Measurements from ENCODE around the gene TNXB.
"Not testable (repeated sequence)": the region's sequence is repeated elsewhere in the genome, so short reads cannot be mapped to it uniquely, and the experiment has no call there.

TNXB gene

DNA sequence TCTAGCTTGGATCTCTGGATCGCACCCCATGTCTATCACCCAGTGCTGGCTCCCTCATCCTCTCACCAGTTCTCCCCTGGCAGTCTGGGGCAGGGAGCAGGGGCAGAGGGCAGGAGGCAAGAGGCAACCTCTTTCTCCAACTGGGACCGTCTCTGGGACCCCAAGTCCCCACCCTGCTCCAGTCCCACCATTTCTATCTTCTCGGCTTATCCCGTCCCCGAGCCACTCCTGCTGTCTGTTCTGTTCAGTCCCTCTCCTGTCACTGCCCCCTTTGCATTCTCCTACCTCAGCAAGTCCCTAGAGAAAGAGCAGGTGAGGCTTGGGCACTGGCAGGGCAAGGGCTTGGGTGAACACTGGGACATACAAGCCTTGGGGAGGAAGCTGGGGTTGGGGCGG lies 625 bp upstream of the TNXB start:
- no peak for DNase-seq

DNA sequence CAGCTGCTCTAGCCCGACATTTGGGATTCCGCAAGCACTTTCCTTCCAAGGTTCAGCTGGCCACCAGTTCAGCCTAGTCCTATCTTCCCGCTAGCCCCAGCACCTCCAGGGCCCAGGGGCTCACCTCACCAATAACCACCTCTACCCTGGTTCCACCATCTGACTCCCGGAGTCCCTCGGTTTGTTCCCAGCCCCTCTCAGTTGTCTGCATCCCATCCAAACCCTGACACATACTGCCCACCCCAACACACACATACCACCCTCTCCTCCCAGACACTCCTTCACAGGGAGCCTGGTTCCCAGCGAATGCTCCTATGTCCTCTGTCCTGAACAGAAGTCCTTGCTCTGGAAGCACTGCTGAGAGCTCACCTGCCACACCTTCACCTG lies 418 bp downstream of the TNXB start:
- DNase-seq: no peak

DNA sequence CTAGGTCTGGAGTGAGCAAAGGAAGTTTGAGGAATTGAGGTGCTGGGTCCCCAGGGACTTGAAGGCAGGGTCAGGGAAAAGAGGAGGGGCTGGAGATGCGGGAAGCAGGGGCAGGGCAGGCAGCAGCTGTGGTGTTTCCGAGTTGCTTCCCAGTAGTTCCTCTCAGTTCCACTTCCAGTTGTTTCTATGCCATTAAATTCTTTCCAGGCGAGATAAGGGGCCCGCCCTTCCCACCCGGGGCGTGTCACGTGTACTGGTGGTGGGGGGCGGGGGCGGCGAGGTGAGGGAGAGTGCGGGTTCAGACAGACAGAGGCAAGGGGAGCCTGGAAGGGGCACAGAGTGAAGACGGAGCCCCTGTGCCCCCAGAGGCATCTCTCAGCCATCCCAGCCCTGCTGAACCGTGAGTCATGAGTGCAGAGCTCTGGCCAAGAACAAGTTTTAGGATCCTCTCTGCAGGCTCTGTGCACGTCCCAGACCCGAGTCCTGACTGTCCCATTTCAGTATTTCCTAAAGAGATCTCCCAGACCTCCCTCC lies 977 bp downstream of the TNXB start:
- DNase-seq: no peak

DNA sequence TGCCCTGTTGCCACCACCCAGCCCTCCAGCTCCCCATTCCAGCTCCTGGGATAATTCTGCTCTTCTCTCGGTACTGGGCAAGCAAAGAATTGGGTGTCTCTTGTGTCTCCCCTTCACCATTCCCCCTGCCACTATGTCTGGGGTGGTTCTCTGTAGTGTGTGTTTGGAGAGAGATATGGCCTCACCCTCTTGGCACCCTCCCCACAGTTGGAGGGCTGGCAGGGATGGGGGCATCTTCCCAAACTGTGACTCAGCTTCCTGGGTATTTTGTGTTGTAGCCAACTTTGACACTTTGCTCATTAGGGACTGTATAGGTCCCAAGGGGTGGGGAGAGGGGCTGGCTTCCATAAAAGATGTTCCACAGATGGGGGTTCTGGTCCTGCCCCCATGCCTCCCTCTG lies 1.7 kb downstream of the TNXB start:
- no peak for DNase-seq

DNA sequence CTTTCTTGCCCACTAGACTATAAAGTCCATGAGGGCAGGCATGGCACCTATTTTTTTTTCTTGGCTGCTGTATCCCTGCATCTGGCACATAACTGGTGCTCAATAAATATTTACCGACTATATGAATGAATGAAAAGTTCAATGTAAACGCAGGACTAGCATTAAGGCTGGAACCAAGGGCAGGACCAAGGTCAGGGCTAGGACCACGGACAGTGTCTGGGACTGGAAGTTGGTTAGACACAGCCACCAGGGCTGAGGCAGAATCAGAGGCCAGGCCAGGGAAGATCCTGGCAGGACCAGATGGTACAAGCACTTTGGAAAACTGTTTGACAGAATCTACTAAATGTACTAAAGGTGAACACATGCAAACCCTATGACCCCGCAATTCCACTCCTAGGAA lies 3.7 kb downstream of the TNXB start:
- no peak for DNase-seq

DNA sequence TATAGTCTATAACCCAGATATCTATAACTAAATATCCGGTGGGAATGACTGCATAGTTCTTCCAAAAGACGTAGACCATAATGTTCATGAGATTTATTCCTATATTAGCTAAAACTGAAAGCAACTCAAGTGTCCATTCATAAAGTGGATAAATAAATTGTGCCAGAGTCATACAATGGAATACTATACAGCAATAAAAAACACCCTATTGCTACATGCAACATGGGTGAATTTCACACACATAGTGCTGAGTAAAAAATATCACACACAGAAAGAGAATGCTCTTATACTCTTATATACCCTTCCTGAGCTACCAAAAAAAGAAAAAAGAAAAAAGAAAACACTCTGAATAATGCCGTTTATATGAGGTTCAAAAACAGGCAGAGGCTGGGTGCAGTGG lies 6.9 kb downstream of the TNXB start:
- DNase-seq: no peak

DNA sequence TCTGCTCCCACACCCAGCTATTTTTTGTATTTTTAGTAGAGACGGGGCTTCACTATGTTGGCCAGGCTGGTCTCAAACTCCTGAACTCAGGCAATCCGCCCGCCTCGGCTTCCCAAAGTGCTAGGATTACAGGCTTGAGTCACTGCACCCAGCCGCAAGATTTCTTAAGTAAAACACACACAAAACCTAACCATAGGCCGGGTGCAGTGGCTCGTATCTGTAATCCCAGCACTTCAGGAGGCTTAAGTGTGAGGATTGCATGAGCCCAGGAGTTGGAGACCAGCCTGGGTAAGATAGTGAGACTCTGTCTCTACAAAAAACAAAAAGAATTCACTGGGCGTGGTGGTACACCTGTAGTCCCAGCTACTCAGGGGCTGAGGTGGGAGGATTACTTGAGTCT lies 8.9 kb downstream of the TNXB start:
- not testable (repeated sequence) for DNase-seq

DNA sequence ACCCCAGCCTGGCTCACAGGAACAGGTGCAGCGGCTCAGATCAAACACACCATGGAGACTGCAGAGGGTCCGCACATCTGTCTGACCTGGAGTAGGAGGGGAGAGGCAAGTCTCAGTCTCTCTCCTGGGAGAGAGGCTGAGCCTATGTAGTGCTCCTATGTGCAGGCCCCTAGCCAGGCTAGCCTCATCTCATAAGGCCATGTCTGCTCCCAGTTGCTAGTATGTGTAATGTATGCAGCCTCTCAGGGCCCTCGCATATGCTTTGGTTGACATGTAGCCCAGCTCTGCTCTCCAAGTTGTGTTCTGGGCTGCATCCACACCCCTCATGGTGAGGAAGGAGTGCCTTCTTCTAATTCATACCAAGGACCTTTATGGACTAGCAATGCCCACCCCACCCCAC lies 11.8 kb downstream of the TNXB start:
- DNase-seq: no peak

DNA sequence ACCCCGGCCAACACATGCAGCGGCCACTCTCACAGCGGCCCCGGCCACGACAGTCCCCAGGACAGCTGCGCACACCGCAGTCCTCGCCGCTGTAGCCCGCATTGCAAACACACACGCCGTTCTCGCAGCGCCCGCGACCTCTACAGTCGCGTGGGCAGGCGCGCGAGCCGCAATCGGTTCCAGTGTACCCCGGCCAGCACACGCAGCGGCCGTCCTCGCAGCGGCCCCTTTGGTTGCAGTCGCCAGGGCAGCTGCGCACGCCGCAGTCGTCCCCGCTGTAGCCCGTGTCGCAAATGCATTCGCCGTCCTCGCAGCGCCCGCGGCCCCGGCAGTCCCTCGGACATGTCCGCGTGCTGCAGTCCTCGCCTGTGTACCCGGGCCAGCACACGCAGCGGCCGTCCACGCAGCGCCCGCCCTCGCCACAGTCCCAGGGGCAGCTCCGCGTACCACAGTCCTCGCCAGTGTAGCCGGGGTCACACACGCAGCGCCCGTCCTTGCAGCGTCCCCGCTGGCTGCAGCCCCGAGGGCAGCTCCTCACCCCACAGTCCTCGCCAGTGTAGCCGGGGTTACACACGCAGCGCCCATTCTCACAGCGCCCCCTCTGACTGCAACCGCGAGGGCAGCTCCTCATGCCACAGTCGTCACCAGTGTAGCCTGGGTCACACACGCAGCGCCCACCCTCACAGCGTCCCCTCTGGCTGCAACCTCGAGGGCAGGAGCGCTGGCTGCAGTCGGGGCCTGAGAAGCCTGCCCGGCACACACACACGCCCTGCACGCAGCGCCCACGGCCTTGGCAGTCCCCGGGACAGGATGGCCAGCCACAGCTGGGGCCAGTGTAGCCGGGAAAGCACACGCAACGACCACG lies 12.5 kb downstream of the TNXB start:
- DNase-seq: no peak

DNA sequence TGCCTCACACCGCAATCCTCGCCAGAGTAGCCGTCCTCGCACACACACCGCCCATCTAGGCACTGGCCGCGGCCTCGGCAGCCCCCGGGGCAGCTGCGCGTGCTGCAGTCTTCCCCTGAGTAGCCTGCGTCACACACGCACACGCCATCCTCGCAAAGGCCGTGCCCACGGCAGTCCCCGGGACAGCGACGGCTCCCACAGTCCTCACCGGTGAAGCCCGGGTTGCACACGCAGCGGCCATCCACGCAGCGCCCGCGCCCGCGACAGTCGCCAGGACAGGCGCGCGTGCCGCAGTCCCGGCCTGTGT lies 13.1 kb downstream of the TNXB start:
- no peak for DNase-seq

DNA sequence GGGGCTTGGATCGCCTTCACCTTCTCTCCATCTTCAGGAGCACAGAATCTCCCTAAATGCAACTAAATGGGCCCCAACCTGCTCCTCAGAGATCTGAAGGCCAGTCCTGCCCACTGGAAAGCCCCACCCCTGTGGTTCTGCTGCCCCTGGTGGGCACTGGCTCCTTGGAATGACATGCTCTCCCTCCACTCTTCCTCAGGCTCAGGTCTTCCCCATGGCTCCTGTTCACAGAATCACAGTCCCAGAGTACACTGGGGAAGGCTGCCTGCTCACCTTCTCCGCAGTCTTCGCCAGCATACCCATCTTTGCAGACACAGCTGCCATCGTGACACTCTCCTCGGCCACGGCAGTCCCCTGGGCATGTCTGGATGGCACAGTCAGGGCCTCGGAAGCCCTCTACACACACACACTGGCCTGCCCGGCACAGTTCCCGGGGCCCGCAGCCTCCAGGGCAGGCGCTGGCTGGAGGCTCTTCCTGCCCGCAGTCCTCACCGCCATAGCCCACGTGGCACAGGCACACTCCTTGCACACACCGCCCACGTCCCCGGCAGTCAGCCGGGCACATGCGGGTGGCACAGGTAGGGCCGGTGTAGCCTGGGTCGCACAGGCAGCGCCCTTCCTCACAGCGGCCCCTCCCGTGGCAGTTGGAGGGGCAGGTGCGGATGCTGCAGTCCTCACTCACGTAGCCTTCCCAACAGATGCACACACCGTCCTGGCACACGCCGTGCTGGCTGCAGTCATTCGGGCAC lies 13.6 kb downstream of the TNXB start:
- DNase-seq: no peak

DNA sequence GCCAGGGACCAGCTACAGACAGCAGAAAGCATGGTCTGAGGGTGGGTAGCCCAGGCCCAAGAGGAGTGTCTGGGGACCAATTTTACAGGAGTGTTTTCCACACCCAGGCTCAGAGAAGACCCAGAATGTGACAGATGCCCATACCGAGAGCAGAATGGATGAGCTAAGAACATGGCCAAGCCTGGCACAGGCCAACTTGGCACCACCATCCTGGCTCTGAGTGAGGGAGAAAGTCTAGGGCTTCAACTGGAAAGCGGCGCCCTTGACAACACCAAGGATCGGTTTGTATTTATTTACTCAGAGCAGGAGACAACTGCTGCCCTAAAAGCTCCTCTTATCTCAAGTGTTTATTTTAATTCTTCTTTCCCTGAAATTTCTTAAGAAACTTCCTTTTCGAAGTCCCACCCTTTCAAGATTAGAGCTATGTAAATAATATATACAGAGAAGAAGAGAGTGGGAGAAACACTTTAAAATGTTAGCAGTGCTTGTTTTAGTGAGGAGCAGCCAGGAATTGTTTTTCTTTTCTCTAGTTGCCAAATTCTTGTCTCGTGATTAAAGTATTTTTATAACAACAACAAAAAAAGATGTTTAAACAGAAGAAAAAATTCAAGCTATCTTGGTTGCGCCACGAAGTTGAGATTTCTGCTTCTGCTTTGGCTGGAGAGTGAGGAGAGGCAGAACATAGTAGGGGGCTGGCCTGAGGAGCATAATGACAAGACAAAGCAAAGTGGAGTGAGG lies 16.2 kb downstream of the TNXB start:
- no peak for DNase-seq

DNA sequence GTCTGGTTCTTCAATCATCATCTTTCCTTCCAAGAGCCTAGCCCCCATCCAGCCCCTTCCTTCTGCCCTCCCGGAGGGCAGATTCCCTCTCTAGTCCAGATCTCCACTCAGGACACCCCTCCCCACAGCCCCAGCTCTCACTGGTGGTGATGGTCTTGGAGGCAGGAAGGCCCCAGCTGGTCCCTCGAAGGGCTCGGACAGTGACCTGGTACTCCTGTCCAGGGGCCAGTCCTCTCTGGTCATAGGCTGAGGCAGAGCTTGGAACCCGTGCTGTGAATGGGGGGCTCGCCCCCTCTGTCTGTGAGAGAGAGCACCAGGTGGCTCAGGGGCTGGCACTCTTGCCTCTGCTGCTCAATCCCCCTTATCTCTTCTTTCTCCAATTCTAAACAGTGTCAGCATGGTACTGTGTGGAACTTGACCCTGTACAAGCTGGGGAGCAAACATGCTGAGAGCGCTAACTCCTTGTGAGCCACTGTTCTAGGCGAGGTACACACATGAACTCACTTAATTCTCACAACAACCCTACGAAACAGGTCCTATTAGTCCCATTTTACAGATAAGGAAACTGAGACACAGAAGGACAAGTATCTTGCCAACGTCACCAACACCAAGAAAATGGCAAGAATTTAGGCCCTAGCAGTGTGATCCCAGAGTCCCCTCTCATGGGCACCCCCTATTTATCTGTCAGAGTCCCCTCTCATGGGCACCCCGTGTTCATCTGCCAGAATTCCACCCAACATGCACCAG lies 19.9 kb downstream of the TNXB start:
- no peak for DNase-seq

DNA sequence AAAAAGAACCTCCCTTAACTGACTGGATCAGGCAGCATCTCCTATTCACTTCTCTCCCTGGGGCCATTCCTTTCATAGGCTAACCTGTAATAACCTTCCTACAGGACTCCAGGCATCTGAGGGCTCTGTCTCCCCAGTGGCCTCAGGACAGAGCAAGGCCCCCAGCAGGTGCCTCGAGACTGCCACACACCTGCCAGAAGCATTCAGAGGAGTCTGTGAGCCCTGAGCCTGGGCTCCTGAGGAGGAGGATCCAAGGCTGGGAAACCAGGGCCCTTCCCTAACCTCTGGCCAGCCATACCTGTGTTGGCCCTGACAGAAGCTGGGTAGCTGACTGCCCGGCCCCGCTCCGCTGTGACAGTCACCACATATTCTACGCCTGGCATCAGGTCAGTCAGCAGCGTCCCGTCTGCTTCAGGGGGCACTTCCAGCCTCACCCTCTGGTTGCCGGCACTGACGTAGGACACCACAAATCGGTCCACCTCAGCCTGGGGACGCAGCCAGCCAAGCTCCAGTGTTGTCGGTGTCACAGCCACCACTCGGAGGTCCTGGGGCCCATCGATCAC lies 20.6 kb downstream of the TNXB start:
- DNase-seq: no peak

DNA sequence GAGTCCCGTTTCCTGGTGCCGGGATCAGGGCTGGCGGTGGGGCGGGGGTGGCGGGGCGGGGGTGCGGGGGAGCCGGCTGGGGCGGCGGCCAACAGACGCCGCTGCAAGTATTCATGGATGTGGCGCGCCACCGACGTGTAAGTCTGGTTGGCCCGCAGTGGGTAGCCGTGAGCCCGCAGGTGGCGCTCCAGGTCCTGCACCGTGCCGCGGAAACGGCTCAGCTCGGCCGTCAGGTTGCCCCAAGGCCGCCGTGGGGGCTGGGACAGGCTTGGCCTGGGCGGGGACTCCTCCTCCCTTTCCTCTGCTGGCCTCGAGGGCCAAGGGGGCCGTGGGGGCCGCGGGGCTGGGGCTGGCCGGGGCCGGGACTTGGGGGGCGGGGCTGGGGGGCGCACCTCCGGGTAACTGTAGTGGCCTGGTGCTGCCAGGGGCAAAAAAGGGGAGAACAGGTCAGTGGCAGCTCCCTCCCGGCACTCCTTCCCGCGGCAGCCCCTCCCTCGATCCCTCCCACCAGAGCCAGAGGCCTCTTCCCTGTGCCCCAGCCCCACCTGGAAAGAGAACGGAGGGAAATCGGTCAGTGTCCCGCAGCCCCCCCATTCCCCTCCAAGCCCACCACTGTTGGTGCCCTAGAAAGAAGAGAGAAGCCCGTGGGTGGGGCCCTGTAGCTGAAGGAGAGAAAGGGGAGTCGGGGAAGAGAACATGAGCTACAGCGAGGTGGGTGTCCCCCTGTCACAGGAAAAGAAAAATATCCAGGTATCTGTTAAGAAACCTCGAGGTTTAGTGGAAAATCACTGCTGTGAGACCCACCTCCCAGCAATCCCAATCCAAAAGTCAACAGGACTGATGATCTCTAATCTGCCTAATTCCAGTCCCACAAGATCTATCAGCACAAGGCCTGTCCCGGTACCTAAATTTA lies 21.3 kb downstream of the TNXB start:
- peak; percentile 70 for DNase-seq

DNA sequence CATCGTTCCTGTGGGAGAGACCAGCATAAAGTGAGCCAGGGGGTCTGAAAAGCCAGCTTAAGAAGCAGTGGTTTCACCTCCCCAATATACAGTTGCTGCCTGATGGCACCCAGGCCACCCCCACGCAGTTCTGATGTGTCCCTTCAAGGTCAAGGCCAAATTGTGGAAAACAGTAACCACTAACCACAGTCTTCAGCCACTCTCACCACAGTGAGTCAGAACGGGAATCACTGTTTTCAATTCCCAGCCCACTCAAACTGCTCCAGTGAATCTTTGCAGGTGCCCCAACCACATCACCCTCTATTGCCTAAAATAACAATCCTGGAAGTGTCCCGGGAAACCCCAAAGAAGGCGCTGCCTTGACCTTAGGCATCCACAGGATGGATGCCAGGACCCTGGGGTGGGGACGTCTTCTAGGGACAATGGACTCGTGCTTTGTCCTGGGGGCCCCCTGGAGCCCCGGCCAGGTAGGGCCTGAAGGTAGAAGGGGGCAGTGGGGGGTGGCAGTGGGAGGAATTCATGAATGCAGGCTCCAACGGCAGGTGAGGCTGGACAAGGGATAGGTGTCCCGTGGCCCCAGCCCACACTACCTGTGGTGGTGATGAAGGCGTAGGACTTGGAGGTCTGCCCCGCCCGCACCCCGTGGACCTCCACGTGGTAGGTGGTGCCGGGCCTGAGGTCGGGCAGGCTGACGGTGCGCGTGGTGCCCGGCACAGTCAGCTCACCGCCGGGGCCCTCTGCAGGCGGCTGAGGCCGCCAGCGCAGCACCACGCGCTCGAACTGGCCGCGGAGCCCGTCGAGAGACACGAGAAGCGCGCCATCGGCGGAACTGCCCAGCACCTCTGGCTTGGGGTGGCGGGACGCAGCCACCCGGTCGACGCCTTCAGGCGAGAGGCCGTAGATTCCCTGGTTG lies 22.2 kb downstream of the TNXB start:
- DNase-seq: no peak

DNA sequence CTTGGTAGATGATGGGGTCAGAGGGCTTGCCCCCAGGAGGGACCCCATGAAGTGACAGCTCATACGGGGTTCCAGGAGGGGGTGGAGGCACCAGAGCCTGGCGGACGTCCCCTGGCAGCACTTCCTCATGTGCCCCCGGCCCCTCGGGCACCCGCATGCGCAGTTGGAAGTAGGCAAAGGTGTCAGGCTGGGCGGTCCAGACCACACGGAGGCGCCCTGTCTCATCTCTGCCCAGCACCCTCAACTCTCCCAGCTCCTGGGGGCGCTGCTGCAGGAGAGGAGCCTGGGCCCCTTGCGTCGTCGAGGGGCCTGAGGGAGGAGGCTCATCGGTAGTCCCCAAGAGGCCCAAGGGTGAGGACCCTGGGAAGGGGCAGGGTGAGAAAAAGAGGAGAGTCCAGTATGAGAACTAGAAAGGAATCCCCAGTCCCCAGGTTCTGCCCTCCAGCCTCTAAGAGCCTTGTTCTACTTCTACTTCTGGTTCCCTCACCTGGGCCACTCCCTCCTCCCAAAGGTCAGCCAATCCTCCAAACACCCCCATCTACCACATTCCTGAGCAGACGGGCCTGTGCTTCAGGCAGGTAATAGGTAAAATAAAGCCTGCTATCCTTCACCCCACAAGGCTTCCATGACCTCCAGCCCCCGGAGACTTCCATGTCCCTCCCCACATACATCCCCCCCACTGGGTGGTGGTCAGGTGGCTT lies 23.2 kb downstream of the TNXB start:
- DNase-seq: no peak

DNA sequence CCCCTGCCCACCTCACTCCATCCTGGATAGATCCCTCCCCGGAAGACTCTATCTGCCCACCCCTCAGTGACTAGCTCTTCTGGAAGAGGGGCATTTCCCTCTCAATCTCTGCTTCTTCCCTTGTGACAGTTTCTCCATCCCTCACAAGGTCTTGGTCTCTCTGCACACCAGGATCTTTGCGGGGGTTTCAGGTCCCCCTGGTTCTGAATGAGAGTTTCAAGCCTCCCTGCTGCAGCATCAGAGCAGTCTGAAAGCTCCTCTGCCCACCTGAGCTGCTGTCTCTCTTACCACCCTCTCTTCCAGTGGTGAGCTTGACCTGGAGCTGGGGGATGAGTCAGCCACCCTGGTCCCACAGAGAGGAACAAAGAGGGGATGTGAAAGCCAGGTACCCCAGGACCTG lies 24.4 kb downstream of the TNXB start:
- DNase-seq: no peak

All from activated CD8-positive, alpha-beta memory T cell treated with anti-CD3 and anti-CD28 coated beads, Interleukin-2, amount 50 U/mL, for 4 hours (primary cell).